Measurements from ENCODE around the gene COTL1. TPM values are rescaled to one million over a fixed set of nuclear protein-coding genes. Genes with fewer than 3 reads are reported as not detected.
"Not testable (repeated sequence)": the region's sequence is repeated elsewhere in the genome, so short reads cannot be mapped to it uniquely, and the experiment has no call there.

Gene COTL1
- total and polyA plus RNA-seq, 11 donors, result 5.2 to 120 (median 11.0) TPM

DNA sequence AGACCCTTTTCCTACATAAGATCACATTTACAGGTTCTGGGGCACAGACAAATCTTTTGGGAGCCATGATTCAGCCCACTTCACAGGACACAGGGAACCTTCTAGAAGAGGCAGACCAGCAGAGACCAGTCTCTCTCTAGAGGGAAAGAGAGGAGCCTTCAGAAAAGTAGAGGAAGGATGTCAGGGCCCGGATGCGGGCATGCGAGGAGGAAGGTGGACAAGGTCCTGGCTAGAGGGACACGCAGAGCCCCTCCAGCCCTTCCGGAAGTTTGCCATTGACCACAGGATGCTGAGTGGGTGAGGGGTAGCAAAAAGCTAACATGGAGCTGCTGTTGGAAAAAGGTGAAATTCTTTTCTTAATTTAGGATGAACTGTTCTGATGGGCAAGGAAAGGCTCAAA is 57.6 kb downstream of the COTL1 start:
- no peaks in the 10 kb centered on the region for H3K9me3 ChIP-seq
- H3K4me3 ChIP-seq, result no peak overlapping the region
- H3K4me1 ChIP-seq, result peaks cover 0 to 16% (median 0%) of the 10 kb centered on the region in 12 donors
- TF ChIP-seq POLR2A (IDR thresholded peaks at IDR 0.05), result no peak
- TF ChIP-seq, protein P1, sequence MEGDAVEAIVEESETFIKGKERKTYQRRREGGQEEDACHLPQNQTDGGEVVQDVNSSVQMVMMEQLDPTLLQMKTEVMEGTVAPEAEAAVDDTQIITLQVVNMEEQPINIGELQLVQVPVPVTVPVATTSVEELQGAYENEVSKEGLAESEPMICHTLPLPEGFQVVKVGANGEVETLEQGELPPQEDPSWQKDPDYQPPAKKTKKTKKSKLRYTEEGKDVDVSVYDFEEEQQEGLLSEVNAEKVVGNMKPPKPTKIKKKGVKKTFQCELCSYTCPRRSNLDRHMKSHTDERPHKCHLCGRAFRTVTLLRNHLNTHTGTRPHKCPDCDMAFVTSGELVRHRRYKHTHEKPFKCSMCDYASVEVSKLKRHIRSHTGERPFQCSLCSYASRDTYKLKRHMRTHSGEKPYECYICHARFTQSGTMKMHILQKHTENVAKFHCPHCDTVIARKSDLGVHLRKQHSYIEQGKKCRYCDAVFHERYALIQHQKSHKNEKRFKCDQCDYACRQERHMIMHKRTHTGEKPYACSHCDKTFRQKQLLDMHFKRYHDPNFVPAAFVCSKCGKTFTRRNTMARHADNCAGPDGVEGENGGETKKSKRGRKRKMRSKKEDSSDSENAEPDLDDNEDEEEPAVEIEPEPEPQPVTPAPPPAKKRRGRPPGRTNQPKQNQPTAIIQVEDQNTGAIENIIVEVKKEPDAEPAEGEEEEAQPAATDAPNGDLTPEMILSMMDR (IDR thresholded peaks at IDR 0.05), result no peak
- intact Hi-C loops (cut with DNase I), result no loop called here
- DNase-seq (no peak), ATAC-seq (no peak)
- peaks cover 0 to 19% (median 0%) of the 10 kb centered on the region in 9 donors for H3K27me3 ChIP-seq
- 66 to 74% (median 72%) methylated on average over 5 of the region's 5 CpGs for WGBS, 4 donors
- peaks cover 0 to 14% (median 0%) of the 10 kb centered on the region in 9 donors for H3K36me3 ChIP-seq
- no peak overlapping the region for H3K27ac ChIP-seq

DNA sequence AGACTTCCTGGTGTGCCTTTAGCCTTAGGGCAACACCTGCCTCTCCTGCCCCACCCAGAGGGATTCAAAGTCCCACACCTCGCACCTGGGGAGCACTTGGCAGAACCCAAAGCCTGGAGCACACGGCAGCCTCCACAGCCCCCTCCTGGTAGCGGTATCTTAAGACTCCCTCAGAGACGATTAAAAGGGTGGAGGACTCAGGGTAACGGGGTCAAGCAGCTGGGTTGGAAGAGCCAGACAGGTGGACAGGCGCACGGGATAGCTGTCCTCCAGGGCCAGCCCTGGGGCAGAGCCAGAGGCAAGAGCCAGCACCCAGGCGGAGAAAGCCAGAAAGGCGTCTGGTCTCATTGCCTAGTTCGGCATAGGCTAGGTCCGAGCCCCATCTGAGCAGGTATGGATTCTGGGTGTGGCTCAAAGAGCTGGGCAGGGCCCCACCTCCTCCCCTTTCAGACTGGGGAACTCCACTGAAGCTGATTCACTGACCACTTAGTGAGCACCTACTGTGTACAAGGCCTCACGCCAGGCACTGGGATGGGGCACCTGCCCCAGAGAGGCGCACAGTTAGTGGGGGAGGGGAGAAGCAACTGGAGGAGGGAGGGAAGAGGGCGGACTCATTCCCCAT is 58.5 kb downstream of the COTL1 start:
- no peak overlapping the region for H3K4me3 ChIP-seq
- WGBS, 4 donors, result 82 to 87% (median 85%) methylated on average over 13 to 14 of the region's 14 CpGs
- no peak overlapping the region for H3K27ac ChIP-seq
- H3K9me3 ChIP-seq, result no peaks in the 10 kb centered on the region
- H3K36me3 ChIP-seq, result peaks cover 0 to 5% (median 0%) of the 10 kb centered on the region in 9 donors
- TF ChIP-seq, protein P1 (IDR thresholded peaks at IDR 0.05), result no peak
- no peak for TF ChIP-seq POLR2A (IDR thresholded peaks at IDR 0.05)
- no peak for DNase-seq
- intact Hi-C loops (cut with DNase I), result loop anchor here in 1 of 10 donors (10.0 kb wide), 1 partner anchor 55 kb away; the partner anchor contains the start of gene COTL1
- peaks cover 0 to 16% (median 0%) of the 10 kb centered on the region in 12 donors for H3K4me1 ChIP-seq
- H3K27me3 ChIP-seq, result peaks cover 0 to 19% (median 0%) of the 10 kb centered on the region in 9 donors
- no peak for ATAC-seq

DNA sequence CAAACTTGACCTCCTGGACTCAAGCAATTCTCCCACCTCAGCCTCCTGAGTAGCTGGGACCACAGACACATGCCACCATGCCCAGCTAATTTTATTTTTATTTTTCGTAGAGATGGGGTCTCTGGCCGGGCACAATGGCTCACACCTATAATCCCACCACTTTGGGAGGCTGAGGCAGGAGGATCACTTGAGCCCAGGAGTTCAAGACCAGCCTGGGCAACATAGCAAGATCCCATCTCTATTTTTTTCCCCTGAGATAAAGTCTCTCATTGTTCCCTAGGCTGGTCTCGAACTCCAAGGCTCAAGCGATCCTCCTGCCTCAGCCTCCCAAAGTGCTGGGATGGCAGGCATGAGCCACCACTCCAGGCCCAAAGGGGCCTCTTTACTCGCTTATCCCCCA is 59.0 kb downstream of the COTL1 start:
- H3K36me3 ChIP-seq, H3K27ac ChIP-seq, ATAC-seq, DNase-seq, H3K9me3 ChIP-seq, H3K4me3 ChIP-seq: not testable (repeated sequence)
- intact Hi-C loops (cut with DNase I), result loop anchor here in 1 of 10 donors (10.0 kb wide), 1 partner anchor 56 kb away; the partner anchor contains the start of gene COTL1
- WGBS, 4 donors, result 78 to 95% (median 90%) methylated on average over 5 of the region's 5 CpGs
- H3K4me1 ChIP-seq, result peaks cover 0 to 16% (median 0%) of the 10 kb centered on the region in 12 donors
- H3K27me3 ChIP-seq, result peaks cover 0 to 19% (median 0%) of the 10 kb centered on the region in 9 donors

DNA sequence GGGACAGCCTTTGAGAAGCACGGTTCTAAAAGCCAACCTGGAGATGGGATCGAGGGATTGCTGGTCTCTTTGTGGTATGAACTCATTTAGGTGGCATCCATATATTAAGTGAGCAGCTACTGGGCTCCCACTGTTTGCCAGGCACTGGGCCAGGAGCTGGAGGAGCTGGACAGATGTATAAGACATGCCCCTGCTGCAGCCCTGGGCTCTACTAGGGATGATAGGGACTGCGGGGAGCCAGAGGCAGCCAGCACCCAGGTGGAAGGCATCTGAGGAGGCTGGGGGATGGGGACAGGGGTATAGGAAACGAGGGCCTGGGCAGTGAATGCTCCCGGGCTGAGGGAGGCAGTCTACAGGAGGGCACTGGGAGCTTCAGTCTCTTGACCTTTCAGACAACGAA is 60.4 kb downstream of the COTL1 start:
- Histone ChIP-seq H3K9me3 (no peaks in the 10 kb centered on the region), H3K36me3 (no peaks in the 10 kb centered on the region), H3K27me3 (peaks cover 0 to 19% (median 0%) of the 10 kb centered on the region in 9 donors), H3K27ac (no peak overlapping the region), H3K4me3 (no peak overlapping the region), H3K4me1 (peaks cover 0 to 8% (median 0%) of the 10 kb centered on the region in 12 donors)
- ATAC-seq, result no peak
- DNase-seq, result no peak
- TF ChIP-seq, protein P1 (IDR thresholded peaks at IDR 0.05), result no peak
- no peak for TF ChIP-seq POLR2A (IDR thresholded peaks at IDR 0.05)
- intact Hi-C loops (cut with DNase I), result loop anchor here in 1 of 10 donors (10.0 kb wide), 1 partner anchor 57 kb away; the partner anchor contains the start of gene COTL1
- 56 to 72% (median 67%) methylated on average over 5 to 6 of the region's 6 CpGs for WGBS, 4 donors

Data from heart left ventricle (tissue), 16 donors.